Calu3 (cell line): ENCODE measurements around the gene IVD. TPM values are rescaled to one million over a fixed set of nuclear protein-coding genes. Genes with fewer than 3 reads are reported as not detected.

Source experiments
- BruUV-seq: library from RNA; stranded (reverse); fragments of 400-500 nt; replicated peaks from 2 replicates; lab custom pipeline; 2021; lab: Mats Ljungman, UMichigan
- CTCF ChIA-PET: fragments of 300-600 bp; sonication (Branson Sonifier 250); formaldehyde crosslinking; loops from one replicate; lab custom pipeline; 2022; ENCODE audit warnings: antibody characterized with exemption; lab: Charles Lee
- DNase-seq: peaks from one replicate; pipeline ENCODE4 v3.0.0; 2022
- H3K27ac Mint-ChIP-seq: one replicate; pipeline ENCODE4 v1.8.0; 2022; ENCODE audit warnings: mixed read lengths; ENCODE audit not compliant: unreplicated experiment
- H3K27me3 Mint-ChIP-seq: one replicate; pipeline ENCODE4 v1.8.0; 2022; ENCODE audit warnings: mixed read lengths; ENCODE audit not compliant: unreplicated experiment
- H3K36me3 Mint-ChIP-seq: one replicate; pipeline ENCODE4 v1.8.0; 2022; ENCODE audit warnings: mild to moderate bottlenecking, moderate library complexity, mixed read lengths; ENCODE audit not compliant: insufficient read depth, unreplicated experiment
- H3K4me1 Mint-ChIP-seq: one replicate; pipeline ENCODE4 v1.8.0; 2022; ENCODE audit warnings: mild to moderate bottlenecking, low read depth, mixed read lengths; ENCODE audit not compliant: unreplicated experiment
- H3K4me3 Mint-ChIP-seq: one replicate; pipeline ENCODE4 v1.8.0; 2022; ENCODE audit warnings: mild to moderate bottlenecking, low read depth, moderate library complexity, mixed read lengths; ENCODE audit not compliant: unreplicated experiment
- H3K9me3 Mint-ChIP-seq: one replicate; pipeline ENCODE4 v1.8.0; 2022; ENCODE audit warnings: low read depth, mixed read lengths; ENCODE audit not compliant: unreplicated experiment
- intact Hi-C: fragments of 100-400 bp; cut with micrococcal nuclease; formaldehyde crosslinking; loops from one replicate; pipeline ENCODE4 v1.10.0; 2022; ENCODE audit not compliant: unreplicated experiment
- total RNA-seq: library from RNA; stranded (reverse); gene quantifications from 2 replicates; pipeline ENCODE4 v1.2.3, GENCODE V29; 2022
- TF ChIP-seq, protein P1 (sequence below): fragments of 200-600 bp; IDR thresholded peaks from one replicate; pipeline ENCODE4 v1.8.0; 2022; ENCODE audit warnings: antibody characterized with exemption; ENCODE audit not compliant: unreplicated experiment

IVD gene
- total RNA-seq, 1 experiment from 2014 or later = 46.6 TPM

DNA sequence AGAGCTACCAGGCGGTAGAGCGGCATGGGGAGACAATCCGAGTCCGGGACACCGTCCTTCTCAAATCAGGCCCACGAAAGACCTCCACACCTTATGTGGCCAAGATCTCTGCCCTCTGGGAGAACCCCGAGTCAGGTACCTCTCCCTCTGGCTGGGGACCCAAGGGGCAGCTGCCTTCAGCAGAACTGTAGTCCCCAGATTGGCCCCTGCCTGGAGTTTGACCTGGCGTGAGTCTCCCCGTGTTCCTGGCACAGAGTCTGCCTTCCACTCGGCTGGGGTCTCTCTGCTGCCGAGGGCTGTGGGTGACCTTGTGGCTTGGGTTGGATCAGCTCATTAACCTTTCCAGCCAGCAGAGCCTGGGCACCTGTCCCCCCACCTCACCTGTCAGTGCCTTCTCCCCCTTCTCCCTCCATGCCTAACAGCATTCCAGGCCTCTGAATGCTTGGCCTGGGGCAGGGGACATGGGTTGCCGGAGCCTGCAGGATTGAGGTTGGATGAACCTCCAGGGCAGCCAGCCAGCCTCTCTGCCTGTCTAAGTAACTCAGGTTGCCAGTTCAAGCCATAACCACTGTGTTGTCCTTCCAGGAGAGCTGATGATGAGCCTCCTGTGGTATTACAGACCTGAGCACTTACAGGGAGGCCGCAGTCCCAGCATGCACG, 58.4 kb downstream of the IVD start:
- H3K36me3 Mint-ChIP-seq = peaks cover 5% of the 10 kb centered on the region
- no peak for DNase-seq
- H3K27me3 Mint-ChIP-seq = no peaks in the 10 kb centered on the region
- CTCF ChIA-PET = no interaction called here
- no TSS peak for BruUV-seq
- no peaks in the 10 kb centered on the region for H3K9me3 Mint-ChIP-seq
- intact Hi-C loops = no loop called here
- no peak overlapping the region for H3K4me3 Mint-ChIP-seq
- TF ChIP-seq, protein P1, sequence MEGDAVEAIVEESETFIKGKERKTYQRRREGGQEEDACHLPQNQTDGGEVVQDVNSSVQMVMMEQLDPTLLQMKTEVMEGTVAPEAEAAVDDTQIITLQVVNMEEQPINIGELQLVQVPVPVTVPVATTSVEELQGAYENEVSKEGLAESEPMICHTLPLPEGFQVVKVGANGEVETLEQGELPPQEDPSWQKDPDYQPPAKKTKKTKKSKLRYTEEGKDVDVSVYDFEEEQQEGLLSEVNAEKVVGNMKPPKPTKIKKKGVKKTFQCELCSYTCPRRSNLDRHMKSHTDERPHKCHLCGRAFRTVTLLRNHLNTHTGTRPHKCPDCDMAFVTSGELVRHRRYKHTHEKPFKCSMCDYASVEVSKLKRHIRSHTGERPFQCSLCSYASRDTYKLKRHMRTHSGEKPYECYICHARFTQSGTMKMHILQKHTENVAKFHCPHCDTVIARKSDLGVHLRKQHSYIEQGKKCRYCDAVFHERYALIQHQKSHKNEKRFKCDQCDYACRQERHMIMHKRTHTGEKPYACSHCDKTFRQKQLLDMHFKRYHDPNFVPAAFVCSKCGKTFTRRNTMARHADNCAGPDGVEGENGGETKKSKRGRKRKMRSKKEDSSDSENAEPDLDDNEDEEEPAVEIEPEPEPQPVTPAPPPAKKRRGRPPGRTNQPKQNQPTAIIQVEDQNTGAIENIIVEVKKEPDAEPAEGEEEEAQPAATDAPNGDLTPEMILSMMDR = no peak
- H3K27ac Mint-ChIP-seq = no peak overlapping the region
- no peaks in the 10 kb centered on the region for H3K4me1 Mint-ChIP-seq

GRCh38 chr15:40464595-40465185, 59.1 kb downstream of the IVD start:
- Mint-ChIP-seq H3K36me3 (peaks cover 5% of the 10 kb centered on the region), H3K4me3 (no peak overlapping the region), H3K4me1 (no peaks in the 10 kb centered on the region), H3K27ac (no peak overlapping the region), H3K27me3 (no peaks in the 10 kb centered on the region), H3K9me3 (no peaks in the 10 kb centered on the region)
- no peak for DNase-seq
- intact Hi-C loops = no loop called here
- BruUV-seq = no TSS peak
- CTCF ChIA-PET = no interaction called here
- TF ChIP-seq, protein P1 = no peak

DNA sequence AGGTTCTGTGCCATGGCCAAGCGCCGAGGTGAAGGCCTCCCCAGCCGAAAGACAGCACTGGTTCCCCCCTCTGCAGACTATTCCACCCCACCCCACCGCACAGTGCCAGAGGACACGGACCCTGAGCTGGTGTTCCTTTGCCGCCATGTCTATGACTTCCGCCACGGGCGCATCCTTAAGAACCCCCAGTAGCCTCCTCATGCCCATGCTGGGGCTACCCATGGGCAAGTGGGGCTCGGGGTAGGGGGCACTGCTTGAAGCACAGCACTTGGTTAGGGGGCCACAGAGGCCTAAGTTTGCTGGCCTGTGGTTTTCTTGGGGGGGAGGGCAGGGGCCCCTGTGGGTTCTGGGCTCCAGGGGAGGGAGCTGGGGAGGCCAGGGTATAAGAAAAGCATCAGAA, 60.3 kb downstream of the IVD start:
- intact Hi-C loops = no loop called here
- H3K27me3 Mint-ChIP-seq = no peaks in the 10 kb centered on the region
- CTCF ChIA-PET = no interaction called here
- no TSS peak for BruUV-seq
- H3K36me3 Mint-ChIP-seq = peaks cover 5% of the 10 kb centered on the region
- no peak overlapping the region for H3K27ac Mint-ChIP-seq
- H3K4me1 Mint-ChIP-seq = no peaks in the 10 kb centered on the region
- H3K4me3 Mint-ChIP-seq = no peak overlapping the region
- no peak for DNase-seq
- H3K9me3 Mint-ChIP-seq = no peaks in the 10 kb centered on the region
- TF ChIP-seq, protein P1 = no peak

- Mint-ChIP-seq H3K27ac (no peak overlapping the region), H3K4me1 (no peaks in the 10 kb centered on the region), H3K36me3 (peaks cover 5% of the 10 kb centered on the region), H3K9me3 (no peaks in the 10 kb centered on the region), H3K27me3 (no peaks in the 10 kb centered on the region), H3K4me3 (no peak overlapping the region)
- TF ChIP-seq, protein P1 = no peak
- intact Hi-C loops = no loop called here
- DNase-seq = no peak
- CTCF ChIA-PET = no interaction called here
- BruUV-seq = no TSS peak
Measured at GRCh38 chr15:40466426-40467260, 61.0 kb downstream of the IVD start.
